ENCODE measurements around the gene PCDH15. TPM values are rescaled to one million over a fixed set of nuclear protein-coding genes. Genes with fewer than 3 reads are reported as not detected.

PCDH15 gene
- total and polyA plus RNA-seq, 2 donors, result 0.09 to 0.14 TPM

DNA sequence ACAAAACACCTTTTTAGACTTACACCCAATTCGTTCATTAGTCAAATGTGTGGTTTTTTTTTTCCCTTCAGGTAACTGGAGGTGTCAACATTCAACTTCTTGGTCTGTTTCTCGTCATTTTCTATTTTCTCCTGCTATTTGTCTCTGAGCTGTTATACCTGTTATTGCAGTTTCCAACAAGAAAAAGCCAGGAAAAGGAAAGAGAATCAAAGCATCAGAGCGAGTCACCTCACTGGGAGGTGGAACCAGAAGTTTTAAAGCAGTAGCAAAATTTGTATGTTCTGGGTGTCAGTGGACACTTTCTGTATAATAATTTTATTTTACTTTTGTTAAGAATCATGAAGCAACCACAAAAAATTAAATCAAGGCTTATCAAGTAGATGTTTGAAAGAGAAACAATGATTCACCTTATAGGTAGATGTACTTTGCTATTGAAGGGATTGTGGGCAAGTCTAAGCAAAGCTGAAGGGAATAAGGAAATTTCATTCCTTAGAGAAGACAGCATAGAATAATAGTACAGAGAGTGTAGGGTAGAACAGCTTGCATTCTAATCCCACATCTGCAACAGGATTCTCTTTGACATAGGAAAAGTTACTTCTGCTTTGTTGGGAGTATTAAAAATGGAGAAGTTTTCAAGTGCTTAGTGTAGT is 675.8 kb downstream of the PCDH15 start:
- H3K4me1 ChIP-seq (ENCODE audit: control insufficient read depth in 2 of 2, insufficient read depth in 2 of 2, low read length in 2 of 2), result no peaks in the 10 kb centered on the region
- H3K27me3 ChIP-seq (ENCODE audit: control insufficient read depth in 2 of 2, insufficient read depth in 1 of 2, low read length in 1 of 2), result no peaks in the 10 kb centered on the region
- H3K27ac ChIP-seq (ENCODE audit: low read depth in 1 of 2, low read length in 1 of 2), result no peak overlapping the region
- H3K36me3 ChIP-seq (ENCODE audit: control insufficient read depth in 2 of 2, insufficient read depth in 2 of 2, low read length in 1 of 2), result no peaks in the 10 kb centered on the region
- DNase-seq (ENCODE audit: low read depth in 6 of 9, low spot score in 9 of 9), result no peak
- H3K4me3 ChIP-seq (ENCODE audit: low read length in 2 of 2), result no peak overlapping the region
- 81% methylated on average over 3 of the region's 3 CpGs for WGBS
- no peaks in the 10 kb centered on the region for H3K9me3 ChIP-seq (ENCODE audit: control insufficient read depth in 2 of 2, insufficient read depth in 1 of 2, low read length in 1 of 2)

DNA sequence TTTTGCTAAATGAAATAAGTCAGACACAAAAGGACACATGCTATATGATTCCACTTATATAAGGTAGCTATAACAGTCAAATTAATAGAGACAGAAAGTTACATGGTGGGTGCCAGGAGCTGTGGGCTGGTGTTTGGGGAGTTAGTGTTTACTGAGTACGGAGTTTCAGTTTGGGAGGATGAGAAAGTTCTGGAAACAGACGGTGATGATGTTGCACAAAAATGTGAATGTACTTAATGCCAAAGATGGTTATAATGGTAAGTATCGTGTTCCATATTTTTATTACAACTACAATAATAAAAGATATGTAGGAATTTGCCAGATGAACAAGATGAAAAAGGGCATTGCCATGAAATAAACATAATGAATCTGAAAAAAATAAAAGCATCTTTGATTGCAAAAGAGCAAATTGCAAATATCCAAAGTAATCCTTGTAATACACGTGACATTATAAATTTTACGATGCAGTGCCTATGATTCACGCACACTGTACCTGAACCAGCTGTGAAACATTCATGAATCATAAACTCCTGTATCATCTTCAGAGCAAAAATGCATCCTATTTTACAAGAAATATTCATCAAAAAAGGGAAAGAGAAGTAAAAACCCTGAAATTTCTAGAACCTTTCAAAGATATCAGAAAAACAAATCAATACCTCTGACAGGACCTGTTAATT is 676.7 kb downstream of the PCDH15 start:
- no peak overlapping the region for H3K27ac ChIP-seq (ENCODE audit: low read depth in 1 of 2, low read length in 1 of 2)
- no peak for DNase-seq (ENCODE audit: low read depth in 6 of 9, low spot score in 9 of 9)
- no peaks in the 10 kb centered on the region for H3K9me3 ChIP-seq (ENCODE audit: control insufficient read depth in 2 of 2, insufficient read depth in 1 of 2, low read length in 1 of 2)
- H3K4me1 ChIP-seq (ENCODE audit: control insufficient read depth in 2 of 2, insufficient read depth in 2 of 2, low read length in 2 of 2), result no peaks in the 10 kb centered on the region
- no peaks in the 10 kb centered on the region for H3K36me3 ChIP-seq (ENCODE audit: control insufficient read depth in 2 of 2, insufficient read depth in 2 of 2, low read length in 1 of 2)
- H3K27me3 ChIP-seq (ENCODE audit: control insufficient read depth in 2 of 2, insufficient read depth in 1 of 2, low read length in 1 of 2), result no peaks in the 10 kb centered on the region
- H3K4me3 ChIP-seq (ENCODE audit: low read length in 2 of 2), result no peak overlapping the region
- 96% methylated on average over 6 of the region's 6 CpGs for WGBS

DNA sequence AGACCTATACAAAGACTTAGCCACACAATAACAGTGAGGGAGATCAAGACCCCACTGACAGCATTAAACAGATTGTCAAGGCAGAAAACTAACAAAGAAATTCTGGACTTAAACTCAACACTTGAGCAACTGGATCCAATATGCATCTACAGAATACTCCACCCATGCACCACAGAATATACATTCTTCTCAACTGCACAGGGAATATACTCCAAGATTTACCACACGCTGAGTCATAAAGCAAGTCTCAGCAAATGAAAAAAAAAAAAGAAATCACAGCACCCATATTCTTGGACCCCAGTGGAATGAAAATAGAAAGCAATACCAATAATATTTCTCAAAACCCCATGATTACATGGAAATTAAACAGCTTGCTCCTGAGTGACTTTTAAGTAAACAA is 680.2 kb downstream of the PCDH15 start:
- Histone ChIP-seq H3K4me1 (ENCODE audit: control insufficient read depth in 2 of 2, insufficient read depth in 2 of 2, low read length in 2 of 2) (no peaks in the 10 kb centered on the region), H3K36me3 (ENCODE audit: control insufficient read depth in 2 of 2, insufficient read depth in 2 of 2, low read length in 1 of 2) (no peaks in the 10 kb centered on the region), H3K27ac (ENCODE audit: low read depth in 1 of 2, low read length in 1 of 2) (no peak overlapping the region), H3K9me3 (ENCODE audit: control insufficient read depth in 2 of 2, insufficient read depth in 1 of 2, low read length in 1 of 2) (peaks cover 0 to 11% of the 10 kb centered on the region in 2 donors), H3K27me3 (ENCODE audit: control insufficient read depth in 2 of 2, insufficient read depth in 1 of 2, low read length in 1 of 2) (no peaks in the 10 kb centered on the region), H3K4me3 (ENCODE audit: low read length in 2 of 2) (no peak overlapping the region)
- WGBS, result 0% methylated on average over 1 of the region's 1 CpG
- DNase-seq (ENCODE audit: low read depth in 6 of 9, low spot score in 9 of 9), result no peak

DNA sequence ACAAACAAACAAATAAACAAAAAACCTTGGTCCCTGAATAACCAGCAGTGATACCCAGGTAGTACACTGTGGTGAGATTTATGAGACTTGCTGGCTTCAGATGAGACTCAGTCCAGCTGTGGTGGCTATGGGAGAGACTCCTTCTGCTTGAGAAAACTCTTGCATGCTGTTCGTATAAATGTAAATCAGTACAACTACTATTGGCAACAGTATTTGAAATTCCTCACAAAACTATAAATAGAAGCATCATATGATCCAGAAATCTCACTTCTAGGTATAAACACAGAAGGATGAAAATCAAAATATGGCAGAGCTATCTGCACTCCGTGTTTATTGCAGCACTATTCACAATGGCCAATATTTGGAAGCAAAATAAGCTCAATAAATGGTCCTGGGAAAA is 692.1 kb downstream of the PCDH15 start:
- Histone ChIP-seq H3K27ac (ENCODE audit: low read depth in 1 of 2, low read length in 1 of 2) (no peak overlapping the region), H3K27me3 (ENCODE audit: control insufficient read depth in 2 of 2, insufficient read depth in 1 of 2, low read length in 1 of 2) (no peaks in the 10 kb centered on the region), H3K4me3 (ENCODE audit: low read length in 2 of 2) (no peak overlapping the region), H3K9me3 (ENCODE audit: control insufficient read depth in 2 of 2, insufficient read depth in 1 of 2, low read length in 1 of 2) (no peaks in the 10 kb centered on the region), H3K36me3 (ENCODE audit: control insufficient read depth in 2 of 2, insufficient read depth in 2 of 2, low read length in 1 of 2) (no peaks in the 10 kb centered on the region), H3K4me1 (ENCODE audit: control insufficient read depth in 2 of 2, insufficient read depth in 2 of 2, low read length in 2 of 2) (no peaks in the 10 kb centered on the region)
- DNase-seq (ENCODE audit: low read depth in 6 of 9, low spot score in 9 of 9), result no peak
- 88% methylated on average over 2 of the region's 2 CpGs for WGBS

DNA sequence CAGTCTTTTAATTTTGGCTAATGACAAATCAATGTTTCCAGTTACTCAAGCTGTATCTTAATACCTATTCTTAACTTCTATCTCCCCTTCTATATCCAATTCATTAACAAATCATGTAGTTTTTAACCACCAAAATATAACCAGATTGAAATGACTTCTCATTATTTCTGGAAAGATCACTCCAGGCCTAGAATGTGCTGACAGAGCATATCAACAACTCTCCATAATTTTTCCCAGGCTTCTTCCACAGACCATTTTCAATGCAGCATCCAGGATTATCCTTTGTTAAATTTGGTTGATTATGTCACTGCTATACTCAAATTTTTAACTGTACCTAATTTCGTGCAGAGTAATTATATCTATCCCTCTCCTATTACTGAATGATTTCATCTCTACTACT is 704.1 kb downstream of the PCDH15 start:
- Histone ChIP-seq H3K36me3 (ENCODE audit: control insufficient read depth in 2 of 2, insufficient read depth in 2 of 2, low read length in 1 of 2) (no peaks in the 10 kb centered on the region), H3K27me3 (ENCODE audit: control insufficient read depth in 2 of 2, insufficient read depth in 1 of 2, low read length in 1 of 2) (no peaks in the 10 kb centered on the region), H3K4me1 (ENCODE audit: control insufficient read depth in 2 of 2, insufficient read depth in 2 of 2, low read length in 2 of 2) (no peaks in the 10 kb centered on the region), H3K9me3 (ENCODE audit: control insufficient read depth in 2 of 2, insufficient read depth in 1 of 2, low read length in 1 of 2) (no peaks in the 10 kb centered on the region), H3K4me3 (ENCODE audit: low read length in 2 of 2) (no peak overlapping the region), H3K27ac (ENCODE audit: low read depth in 1 of 2, low read length in 1 of 2) (no peak overlapping the region)
- 90% methylated on average over 1 of the region's 1 CpG for WGBS
- DNase-seq (ENCODE audit: low read depth in 6 of 9, low spot score in 9 of 9), result no peak

DNA sequence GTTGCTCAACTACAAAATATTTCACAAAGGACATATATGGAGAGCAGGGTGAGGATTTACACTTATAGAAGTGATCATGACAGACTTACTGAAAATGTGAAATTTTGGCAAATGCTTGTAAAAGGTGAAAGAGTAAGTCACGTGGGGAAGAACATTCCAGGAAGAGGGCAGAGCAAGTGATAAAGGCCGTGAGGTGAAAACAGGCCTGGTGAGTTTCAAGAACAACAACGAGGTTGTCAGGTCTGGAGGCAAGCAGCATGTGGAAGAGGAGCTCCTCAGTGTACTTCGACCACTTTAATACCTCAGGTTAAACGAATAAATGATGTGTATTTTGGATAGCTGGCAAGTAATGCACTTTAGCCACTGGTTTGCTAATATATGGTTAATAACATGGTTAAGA is 706.7 kb downstream of the PCDH15 start:
- H3K36me3 ChIP-seq (ENCODE audit: control insufficient read depth in 2 of 2, insufficient read depth in 2 of 2, low read length in 1 of 2), result no peaks in the 10 kb centered on the region
- no peaks in the 10 kb centered on the region for H3K4me1 ChIP-seq (ENCODE audit: control insufficient read depth in 2 of 2, insufficient read depth in 2 of 2, low read length in 2 of 2)
- DNase-seq (ENCODE audit: low read depth in 6 of 9, low spot score in 9 of 9), result no peak
- WGBS, result 85% methylated on average over 5 of the region's 5 CpGs
- H3K27me3 ChIP-seq (ENCODE audit: control insufficient read depth in 2 of 2, insufficient read depth in 1 of 2, low read length in 1 of 2), result no peaks in the 10 kb centered on the region
- no peak overlapping the region for H3K4me3 ChIP-seq (ENCODE audit: low read length in 2 of 2)
- H3K27ac ChIP-seq (ENCODE audit: low read depth in 1 of 2, low read length in 1 of 2), result no peak overlapping the region
- no peaks in the 10 kb centered on the region for H3K9me3 ChIP-seq (ENCODE audit: control insufficient read depth in 2 of 2, insufficient read depth in 1 of 2, low read length in 1 of 2)

DNA sequence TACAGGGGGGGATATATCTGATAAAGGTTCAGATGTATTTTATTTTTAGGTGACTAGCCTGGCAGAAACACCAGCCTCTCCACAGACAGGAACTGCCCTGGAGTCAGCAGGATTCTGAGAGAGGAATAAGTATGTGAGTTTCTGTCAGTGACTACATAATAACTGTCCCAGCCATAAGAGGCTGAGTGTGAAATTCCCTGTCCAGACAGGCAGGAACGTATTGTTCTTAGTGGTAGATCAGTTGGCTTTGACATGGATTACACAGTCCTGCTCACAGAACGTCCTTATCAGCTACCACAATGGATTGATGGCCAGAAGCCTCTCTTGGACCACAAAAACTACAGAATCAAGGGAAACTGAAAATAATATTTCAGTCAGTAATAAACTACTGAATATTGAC is 709.8 kb downstream of the PCDH15 start:
- H3K4me1 ChIP-seq (ENCODE audit: control insufficient read depth in 2 of 2, insufficient read depth in 2 of 2, low read length in 2 of 2), result no peaks in the 10 kb centered on the region
- H3K36me3 ChIP-seq (ENCODE audit: control insufficient read depth in 2 of 2, insufficient read depth in 2 of 2, low read length in 1 of 2), result no peaks in the 10 kb centered on the region
- H3K4me3 ChIP-seq (ENCODE audit: low read length in 2 of 2), result no peak overlapping the region
- H3K27ac ChIP-seq (ENCODE audit: low read depth in 1 of 2, low read length in 1 of 2), result no peak overlapping the region
- no peaks in the 10 kb centered on the region for H3K27me3 ChIP-seq (ENCODE audit: control insufficient read depth in 2 of 2, insufficient read depth in 1 of 2, low read length in 1 of 2)
- WGBS, result 77% methylated on average over 2 of the region's 2 CpGs
- no peak for DNase-seq (ENCODE audit: low read depth in 6 of 9, low spot score in 9 of 9)
- H3K9me3 ChIP-seq (ENCODE audit: control insufficient read depth in 2 of 2, insufficient read depth in 1 of 2, low read length in 1 of 2), result no peaks in the 10 kb centered on the region

DNA sequence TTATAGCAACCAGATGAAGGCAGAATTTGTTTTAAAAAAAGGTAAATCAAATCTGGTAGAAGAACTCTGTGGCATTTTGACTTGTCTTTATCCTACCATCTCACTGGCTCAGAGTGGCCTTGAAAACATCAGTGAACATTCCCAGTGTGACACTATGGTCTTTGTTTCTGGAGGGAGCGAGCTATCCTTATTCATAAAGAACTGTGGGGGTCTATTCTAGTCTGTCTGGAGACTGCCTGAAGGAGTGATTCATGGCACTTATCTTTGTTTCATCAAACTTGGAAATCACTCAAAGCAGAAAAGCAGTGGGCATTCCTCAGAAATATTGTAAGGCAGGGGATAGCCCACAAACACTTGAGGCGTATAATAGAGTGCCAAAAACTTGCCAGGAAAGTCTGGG is 719.1 kb downstream of the PCDH15 start:
- Histone ChIP-seq H3K36me3 (ENCODE audit: control insufficient read depth in 2 of 2, insufficient read depth in 2 of 2, low read length in 1 of 2) (no peaks in the 10 kb centered on the region), H3K27ac (ENCODE audit: low read depth in 1 of 2, low read length in 1 of 2) (no peak overlapping the region), H3K27me3 (ENCODE audit: control insufficient read depth in 2 of 2, insufficient read depth in 1 of 2, low read length in 1 of 2) (no peaks in the 10 kb centered on the region), H3K9me3 (ENCODE audit: control insufficient read depth in 2 of 2, insufficient read depth in 1 of 2, low read length in 1 of 2) (no peaks in the 10 kb centered on the region), H3K4me1 (ENCODE audit: control insufficient read depth in 2 of 2, insufficient read depth in 2 of 2, low read length in 2 of 2) (no peaks in the 10 kb centered on the region), H3K4me3 (ENCODE audit: low read length in 2 of 2) (no peak overlapping the region)
- DNase-seq (ENCODE audit: low read depth in 6 of 9, low spot score in 9 of 9), result no peak
- WGBS, result 94% methylated on average over 2 of the region's 2 CpGs

DNA sequence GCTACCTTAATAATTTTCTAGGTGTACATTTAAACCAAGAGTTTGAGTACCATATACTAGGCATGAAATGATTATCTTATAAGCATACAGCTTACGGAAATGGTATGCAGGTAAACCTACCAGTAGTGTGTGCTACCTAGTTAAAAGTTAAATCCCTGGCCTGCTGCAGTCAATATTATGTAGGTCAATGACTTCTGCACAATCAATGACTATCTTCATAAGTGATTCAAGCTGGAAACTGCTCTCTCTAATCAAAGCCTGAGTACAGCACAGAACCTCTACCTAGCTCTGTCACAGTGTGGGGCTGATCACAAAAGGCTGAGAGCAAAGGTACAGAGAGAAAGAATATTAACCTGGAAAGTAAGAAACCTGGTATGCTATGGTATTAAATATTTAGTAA is 733.7 kb downstream of the PCDH15 start:
- H3K27me3 ChIP-seq (ENCODE audit: control insufficient read depth in 2 of 2, insufficient read depth in 1 of 2, low read length in 1 of 2), result no peaks in the 10 kb centered on the region
- WGBS, result 97% methylated on average over 1 of the region's 1 CpG

More for the DNA sequence above, 733.7 kb downstream of the PCDH15 start:
- no peaks in the 10 kb centered on the region for H3K4me1 ChIP-seq (ENCODE audit: control insufficient read depth in 2 of 2, insufficient read depth in 2 of 2, low read length in 2 of 2)
- H3K27ac ChIP-seq (ENCODE audit: low read depth in 1 of 2, low read length in 1 of 2), result no peak overlapping the region
- H3K9me3 ChIP-seq (ENCODE audit: control insufficient read depth in 2 of 2, insufficient read depth in 1 of 2, low read length in 1 of 2), result peaks cover 0 to 14% of the 10 kb centered on the region in 2 donors
- H3K4me3 ChIP-seq (ENCODE audit: low read length in 2 of 2), result no peak overlapping the region
- DNase-seq (ENCODE audit: low read depth in 6 of 9, low spot score in 9 of 9), result no peak
- H3K36me3 ChIP-seq (ENCODE audit: control insufficient read depth in 2 of 2, insufficient read depth in 2 of 2, low read length in 1 of 2), result no peaks in the 10 kb centered on the region

All from thymus (tissue), 11 donors.